GM19395 (cell line): ENCODE results near the gene SCAMP2.

Experiments
- ATAC-seq: cut with Tn5 transposase; IDR thresholded peaks from one replicate; pipeline ENCODE4 v1.9.1; 2021; ENCODE audit warnings: mild to moderate bottlenecking, moderate library complexity; ENCODE audit not compliant: unreplicated experiment

The SCAMP2 gene

GRCh38 chr15:74799255-74799855 is 73.8 kb downstream of the SCAMP2 start:
- ATAC-seq, result no peak

- no peak for ATAC-seq
Measured at GRCh38 chr15:74798388-74799254, 74.5 kb downstream of the SCAMP2 start.

GRCh38 chr15:74795966-74796625 is 77.1 kb downstream of the SCAMP2 start:
- ATAC-seq, result no peak

GRCh38 chr15:74794970-74795349 is 78.2 kb downstream of the SCAMP2 start:
- no peak for ATAC-seq

GRCh38 chr15:74794248-74794969 is 78.8 kb downstream of the SCAMP2 start:
- ATAC-seq, result no peak
